HPDE6-E6E7 (cell line): ENCODE measurements around the gene BNIP3.

Experiments used
- DNase-seq: peaks from one replicate; pipeline ENCODE4 v3.0.0; 2011; ENCODE audit warnings: missing footprints; ENCODE audit errors: extremely low spot score

The BNIP3 gene

GRCh38 chr10:131981429-131982184, at the start of gene BNIP3:
TSS of gene BNIP3 (minus strand) at chr10:131981923. CDS start at chr10:131981806, 117 bp downstream.
- peak; percentile 82 for DNase-seq

- DNase-seq: no peak
Measured at GRCh38 chr10:132030898-132031463, 49.3 kb upstream of the BNIP3 start.

GRCh38 chr10:132028706-132029105, 47.0 kb upstream of the BNIP3 start:
- DNase-seq: no peak

- no peak for DNase-seq
Measured at GRCh38 chr10:132027423-132027983, 45.8 kb upstream of the BNIP3 start.

- peak; percentile 52 for DNase-seq
Measured at GRCh38 chr10:132023092-132023811, 41.5 kb upstream of the BNIP3 start.

- no peak for DNase-seq
Measured at GRCh38 chr10:132022241-132022640, 40.5 kb upstream of the BNIP3 start.

GRCh38 chr10:132021504-132022143, 39.9 kb upstream of the BNIP3 start:
- DNase-seq: no peak

- DNase-seq: no peak
Measured at GRCh38 chr10:132021046-132021445, 39.3 kb upstream of the BNIP3 start.

GRCh38 chr10:132020456-132020855, 38.7 kb upstream of the BNIP3 start:
- no peak for DNase-seq

- DNase-seq: no peak
Measured at GRCh38 chr10:132019366-132019765, 37.6 kb upstream of the BNIP3 start.

GRCh38 chr10:132018446-132018845, 36.7 kb upstream of the BNIP3 start:
- no peak for DNase-seq

- no peak for DNase-seq
Measured at GRCh38 chr10:132016514-132016913, 34.8 kb upstream of the BNIP3 start.

GRCh38 chr10:132011445-132011844, 29.7 kb upstream of the BNIP3 start:
- no peak for DNase-seq

- no peak for DNase-seq
Measured at GRCh38 chr10:132011024-132011423, 29.3 kb upstream of the BNIP3 start.

- DNase-seq: no peak
Measured at GRCh38 chr10:132010483-132010882, 28.8 kb upstream of the BNIP3 start.

- DNase-seq: no peak
Measured at GRCh38 chr10:132009575-132009974, 27.9 kb upstream of the BNIP3 start.

GRCh38 chr10:132007681-132008080, 26.0 kb upstream of the BNIP3 start:
- no peak for DNase-seq

GRCh38 chr10:132006966-132007365, 25.2 kb upstream of the BNIP3 start:
- no peak for DNase-seq

- DNase-seq: no peak
Measured at GRCh38 chr10:132005147-132005546, 23.4 kb upstream of the BNIP3 start.

- DNase-seq: no peak
Measured at GRCh38 chr10:132004052-132004451, 22.3 kb upstream of the BNIP3 start.

GRCh38 chr10:132003282-132003924, 21.7 kb upstream of the BNIP3 start:
- no peak for DNase-seq

- DNase-seq: no peak
Measured at GRCh38 chr10:132002004-132002403, 20.3 kb upstream of the BNIP3 start.
